HG02885 (cell line): Measurements from ENCODE around the gene HIGD1A.

Experiments used
- ATAC-seq: cut with Tn5 transposase; IDR thresholded peaks from one replicate; pipeline ENCODE4 v1.9.1; 2021; ENCODE audit warnings: mild to moderate bottlenecking; ENCODE audit not compliant: unreplicated experiment, poor library complexity

HIGD1A gene

GRCh38 chr3:42804106-42804830, at the start of gene HIGD1A:
Gene HIGD1A, minus strand, starts transcription at chr3:42804490. Its CDS starts 10,237 bp downstream, at chr3:42794253.
- peak; percentile 99 for ATAC-seq

DNA sequence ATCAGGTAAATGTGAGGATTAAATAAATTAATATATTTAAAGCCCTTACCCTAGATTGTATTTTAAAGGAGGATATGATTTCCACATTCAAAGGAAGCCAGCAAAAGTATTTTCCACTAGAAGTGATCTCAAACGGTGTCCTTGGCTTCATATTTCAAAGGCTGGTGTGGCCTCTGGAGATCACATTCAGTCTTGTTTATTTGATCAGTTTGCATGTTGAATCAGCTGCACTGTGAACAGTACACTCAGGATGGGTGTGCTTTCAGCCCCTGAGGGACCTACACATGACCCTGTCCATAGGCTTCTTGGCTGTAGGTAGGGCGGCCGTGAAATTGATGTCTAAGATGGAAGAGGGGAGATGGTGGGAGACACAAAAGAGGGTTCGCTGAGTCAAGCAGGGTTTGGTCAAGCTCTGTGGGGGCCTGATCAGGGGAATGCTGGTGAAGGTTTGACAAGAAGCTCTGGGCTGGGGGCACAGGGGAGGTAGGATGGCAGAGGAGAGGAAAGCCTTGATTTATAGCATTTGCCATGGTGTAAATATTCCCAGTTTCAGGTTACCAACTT, 49.5 kb upstream of the HIGD1A start:
- no peak for ATAC-seq

DNA sequence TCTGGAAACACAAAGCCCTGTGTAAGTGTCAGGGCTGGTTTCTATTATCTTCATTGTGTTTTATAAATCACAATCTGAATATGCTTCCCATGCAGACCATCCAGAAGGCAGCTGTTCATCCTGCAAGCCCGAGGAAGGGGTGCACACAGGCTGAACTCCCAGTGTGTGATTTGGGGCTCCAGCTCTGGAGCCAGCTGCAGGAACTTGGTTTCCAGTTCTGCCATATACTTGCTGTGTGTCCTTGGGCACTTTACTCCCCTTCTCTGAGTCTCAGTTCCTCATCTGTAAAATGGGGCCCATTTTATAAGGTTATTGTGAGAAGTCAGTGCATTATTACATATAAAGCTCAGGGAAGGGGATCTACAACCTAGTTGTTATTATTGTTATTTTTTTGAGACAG, 48.8 kb upstream of the HIGD1A start:
- ATAC-seq, result no peak

DNA sequence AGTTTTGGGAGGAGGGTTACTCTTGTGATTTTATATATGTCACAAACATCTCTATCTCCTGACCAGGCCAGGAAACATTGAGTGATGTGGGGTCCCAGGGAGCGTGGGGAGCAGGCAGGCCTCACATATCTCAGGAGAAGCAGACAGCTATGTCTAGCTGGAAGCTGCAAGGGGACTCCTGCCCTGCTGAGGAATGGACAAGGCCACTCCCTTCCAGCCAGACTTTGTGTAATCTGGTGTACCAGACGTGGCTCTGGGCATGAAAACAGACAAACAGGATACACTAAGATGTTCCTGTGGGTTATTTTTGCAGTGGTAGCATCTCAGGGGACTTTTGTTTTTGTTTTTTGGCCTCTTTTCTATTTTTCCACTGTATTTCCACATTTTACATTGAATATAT, 48.2 kb upstream of the HIGD1A start:
- ATAC-seq, result no peak

- ATAC-seq, result no peak
Observed at GRCh38 chr3:42851228-42851834, 47.0 kb upstream of the HIGD1A start.

DNA sequence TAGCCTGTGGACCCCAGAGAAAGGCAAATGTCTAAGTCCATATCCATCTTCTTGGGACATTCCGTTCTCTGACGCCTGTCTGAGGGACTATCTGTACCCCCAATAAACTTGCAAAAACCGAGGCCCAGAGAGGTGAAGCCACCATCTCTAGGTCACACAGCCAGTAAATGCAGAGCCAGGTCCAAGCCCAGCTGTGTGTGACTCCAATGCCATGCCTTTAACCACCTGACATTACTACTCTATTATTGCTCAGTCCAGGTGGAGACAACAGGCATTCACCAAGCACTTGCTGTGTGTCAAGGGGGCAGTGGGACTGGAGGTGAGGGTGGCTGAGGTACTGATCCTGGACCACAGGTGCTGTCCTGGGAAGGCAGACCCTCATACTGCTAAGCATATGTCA, 46.0 kb upstream of the HIGD1A start:
- no peak for ATAC-seq

DNA sequence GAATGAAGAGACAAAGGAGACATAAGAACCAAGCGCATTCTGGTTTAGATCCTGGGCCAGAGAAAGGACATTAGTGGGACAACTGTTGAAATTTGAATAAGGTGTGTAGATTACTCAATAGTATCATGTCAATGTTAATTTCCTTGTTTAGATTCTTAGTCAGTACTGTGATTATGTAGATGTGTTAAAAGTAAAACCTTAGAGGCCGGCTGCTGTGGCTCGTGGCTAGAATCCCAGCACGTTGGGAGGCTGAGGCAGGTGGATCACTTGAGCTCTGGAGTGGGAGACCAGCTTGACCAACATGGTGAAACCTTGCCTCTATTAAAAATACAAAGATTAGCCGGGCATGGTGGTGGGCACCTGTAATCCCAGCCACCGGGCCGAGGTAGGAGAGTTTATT, 44.7 kb upstream of the HIGD1A start:
- no peak for ATAC-seq

DNA sequence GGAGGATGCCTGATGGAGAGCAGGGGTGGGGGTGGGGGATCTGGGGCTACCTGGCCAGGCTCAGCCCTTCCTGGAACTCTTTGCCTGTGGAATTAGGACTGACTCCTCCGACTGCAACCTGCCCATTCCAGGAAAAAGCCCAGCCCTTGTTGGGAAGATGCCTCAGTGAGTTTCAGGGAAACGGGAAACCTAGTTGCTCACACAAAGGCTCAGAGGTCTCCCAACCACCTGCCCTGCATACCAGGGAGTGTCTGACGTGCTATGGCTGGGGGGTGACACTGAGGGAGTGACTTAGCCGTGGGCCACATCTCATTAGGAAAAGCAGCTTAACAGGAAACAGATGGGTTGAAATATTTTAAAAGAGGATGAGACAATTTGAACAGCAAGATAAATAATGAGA, 43.4 kb upstream of the HIGD1A start:
- ATAC-seq, result no peak

DNA sequence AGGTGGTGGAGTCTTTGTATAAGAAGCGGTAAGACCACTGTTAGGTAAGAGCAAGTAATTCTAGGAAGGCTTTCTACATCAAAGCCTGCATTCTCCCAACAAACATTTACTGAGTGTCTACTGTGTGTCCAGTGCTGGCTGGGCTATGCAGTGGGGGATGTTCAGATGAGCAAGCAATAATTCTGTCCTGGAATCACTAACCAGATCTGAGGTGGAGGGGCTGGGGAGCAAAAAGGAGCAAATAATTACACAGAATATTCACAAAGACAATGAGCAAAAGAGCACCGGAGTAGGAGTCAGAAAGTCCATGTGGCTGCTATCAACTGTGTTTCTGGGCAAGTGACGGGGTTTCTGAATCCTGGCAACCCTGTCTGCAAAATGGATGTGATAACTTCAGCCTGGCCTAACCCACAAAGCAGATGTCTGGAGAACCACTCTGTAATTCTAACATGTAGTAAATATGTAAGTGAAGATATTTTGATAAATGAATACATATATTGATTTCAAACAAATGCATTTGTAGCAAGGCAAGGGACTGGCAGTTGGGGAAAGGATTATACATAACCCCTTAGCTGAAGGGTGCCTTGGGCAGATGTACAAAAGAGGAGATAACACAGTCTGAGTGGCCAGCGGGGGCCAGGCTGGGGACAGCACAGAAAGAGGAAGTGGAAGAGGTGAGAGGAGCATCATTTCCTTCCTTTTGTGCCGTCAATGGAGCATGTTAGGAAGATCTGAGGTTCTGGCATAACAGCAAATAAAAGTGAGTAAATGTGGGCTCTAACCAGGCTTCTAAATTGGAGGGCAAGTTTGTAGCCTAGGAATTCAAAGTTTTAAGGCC, 42.6 kb upstream of the HIGD1A start:
- ATAC-seq, result peak; percentile 84

DNA sequence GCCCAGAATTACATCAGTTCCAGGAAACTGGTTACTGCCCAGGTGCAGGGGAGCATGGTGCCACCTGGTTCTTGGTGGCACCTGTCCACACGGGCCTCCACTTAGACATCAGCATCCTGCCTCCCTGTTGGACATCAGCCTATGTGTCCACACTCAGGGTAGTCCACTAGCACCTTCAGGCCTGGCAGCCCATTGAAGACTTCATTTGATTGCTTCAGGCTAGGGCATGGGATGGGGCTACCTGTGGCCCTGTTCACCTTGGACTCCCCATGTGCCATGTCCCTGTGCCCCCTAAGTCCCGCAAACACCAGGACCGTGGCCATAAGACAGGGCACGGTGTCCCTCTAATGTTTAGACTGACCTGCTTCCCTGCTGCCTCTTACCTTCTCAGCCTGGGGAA, 40.5 kb upstream of the HIGD1A start:
- ATAC-seq, result no peak

DNA sequence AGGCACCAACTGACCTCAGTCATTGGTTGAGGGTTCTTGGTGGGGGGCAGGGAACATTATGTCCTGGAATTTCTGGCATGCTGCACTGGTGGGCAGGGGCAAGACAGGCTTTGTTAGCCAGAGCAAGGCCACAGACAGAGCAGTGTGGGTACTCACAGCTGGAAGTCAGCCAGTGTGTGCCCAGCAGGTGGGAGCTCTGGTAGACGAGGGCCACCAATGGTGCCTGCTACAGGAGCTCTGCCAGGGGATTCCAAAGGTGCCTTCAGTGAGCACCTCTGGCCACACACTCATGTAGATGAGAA, 40.1 kb upstream of the HIGD1A start:
- no peak for ATAC-seq

DNA sequence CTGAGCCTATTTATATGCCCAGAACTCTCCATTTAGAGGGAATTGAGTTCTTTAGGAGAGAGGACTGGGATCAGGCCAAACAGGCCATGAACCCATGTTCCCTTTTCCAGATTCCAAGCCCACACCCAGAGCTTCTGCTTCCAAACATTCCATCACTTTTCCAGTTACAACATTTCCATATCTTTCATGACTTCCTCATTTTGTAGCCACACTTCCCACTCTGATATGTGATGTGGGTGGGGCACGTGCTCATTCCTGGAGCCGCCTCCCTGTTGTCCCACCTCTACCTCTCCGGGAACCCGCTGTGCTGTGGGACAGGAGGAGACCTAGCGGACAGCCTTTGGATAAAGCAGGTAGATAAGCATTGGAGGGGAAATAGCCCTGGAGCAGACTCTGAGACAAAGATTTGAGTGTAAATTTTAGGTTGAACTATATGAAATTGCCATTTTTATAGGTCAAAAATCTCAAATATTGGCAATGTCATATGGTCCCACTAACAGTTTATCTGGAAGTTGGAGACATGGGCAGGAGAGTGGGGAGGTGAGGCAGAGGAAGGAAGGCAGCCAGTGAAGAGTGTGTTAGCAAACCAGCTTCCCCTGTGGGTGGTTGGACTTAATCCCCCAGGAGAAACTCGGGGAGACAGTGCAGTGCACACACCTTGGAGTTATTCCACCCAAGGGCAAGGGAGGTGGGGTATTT, 39.6 kb upstream of the HIGD1A start:
- no peak for ATAC-seq

DNA sequence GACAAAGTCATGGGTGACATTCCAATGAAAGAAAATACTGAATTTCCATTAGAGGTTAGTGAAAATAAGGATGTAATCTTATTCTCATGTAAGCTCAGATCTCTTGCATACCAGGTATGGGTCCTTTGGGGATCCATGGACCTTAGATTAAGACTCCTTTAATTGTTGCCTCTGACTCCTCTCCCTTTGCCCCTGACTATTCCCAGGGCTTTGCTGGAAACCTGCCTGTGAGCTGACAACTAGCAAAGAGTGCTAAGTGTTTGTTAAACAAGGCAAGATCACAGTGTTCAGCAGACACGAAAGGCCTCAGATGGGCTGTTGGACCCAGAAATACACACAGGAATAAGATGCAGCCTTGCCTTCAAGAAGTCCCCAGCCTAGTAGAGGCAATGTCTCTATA, 37.0 kb upstream of the HIGD1A start:
- ATAC-seq, result no peak

- ATAC-seq, result peak; percentile 99
Observed at GRCh38 chr3:42839616-42840015, 35.3 kb upstream of the HIGD1A start.

- ATAC-seq, result no peak
Observed at GRCh38 chr3:42838571-42838970, 34.3 kb upstream of the HIGD1A start.

DNA sequence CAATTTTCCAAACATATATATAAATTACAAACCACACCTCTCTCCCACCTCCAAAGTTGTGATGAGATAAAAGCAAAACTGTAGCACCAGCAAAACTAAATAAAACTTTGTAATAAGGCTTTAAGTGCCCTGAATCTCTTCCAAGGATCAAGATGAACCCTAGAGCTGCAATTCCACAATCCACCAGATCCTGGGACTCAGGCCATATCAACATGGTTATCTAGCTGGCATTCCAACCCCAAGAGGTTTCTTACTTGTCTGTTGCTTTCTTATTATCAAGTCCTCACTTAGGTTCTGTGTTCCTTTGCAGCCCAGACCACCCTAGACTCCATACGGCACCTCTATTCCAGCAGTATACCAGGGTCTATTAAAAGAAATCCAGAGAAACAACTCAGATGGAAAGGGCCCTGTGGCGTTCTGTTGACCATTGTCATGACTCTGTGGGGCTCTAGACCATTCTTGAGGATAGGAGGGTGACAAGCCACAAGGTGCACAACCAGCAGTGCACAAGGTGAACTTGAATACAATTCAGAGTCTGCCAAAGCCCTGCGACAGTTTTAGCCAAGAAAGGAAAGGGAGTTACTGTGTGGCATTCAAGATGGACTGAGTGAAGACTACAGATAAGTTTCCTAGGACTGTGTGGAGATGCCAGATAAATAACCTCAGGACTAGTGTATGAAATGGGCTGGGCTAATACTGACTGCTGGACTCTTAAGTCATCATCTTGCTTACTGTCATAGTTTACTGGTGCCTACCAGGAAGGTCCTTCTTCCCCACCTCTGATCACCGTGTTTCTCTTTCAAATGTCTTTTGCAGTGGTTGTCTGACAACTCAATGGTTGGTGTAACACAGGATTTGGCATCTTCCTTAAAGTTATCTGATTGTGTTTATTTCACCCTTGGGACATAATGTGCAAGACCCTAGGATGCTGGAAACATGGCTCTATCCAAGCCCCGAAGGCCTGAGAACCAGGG, 32.1 kb upstream of the HIGD1A start:
- ATAC-seq, result no peak

GRCh38 chr3:42831321-42831713, 27.0 kb upstream of the HIGD1A start:
- no peak for ATAC-seq

DNA sequence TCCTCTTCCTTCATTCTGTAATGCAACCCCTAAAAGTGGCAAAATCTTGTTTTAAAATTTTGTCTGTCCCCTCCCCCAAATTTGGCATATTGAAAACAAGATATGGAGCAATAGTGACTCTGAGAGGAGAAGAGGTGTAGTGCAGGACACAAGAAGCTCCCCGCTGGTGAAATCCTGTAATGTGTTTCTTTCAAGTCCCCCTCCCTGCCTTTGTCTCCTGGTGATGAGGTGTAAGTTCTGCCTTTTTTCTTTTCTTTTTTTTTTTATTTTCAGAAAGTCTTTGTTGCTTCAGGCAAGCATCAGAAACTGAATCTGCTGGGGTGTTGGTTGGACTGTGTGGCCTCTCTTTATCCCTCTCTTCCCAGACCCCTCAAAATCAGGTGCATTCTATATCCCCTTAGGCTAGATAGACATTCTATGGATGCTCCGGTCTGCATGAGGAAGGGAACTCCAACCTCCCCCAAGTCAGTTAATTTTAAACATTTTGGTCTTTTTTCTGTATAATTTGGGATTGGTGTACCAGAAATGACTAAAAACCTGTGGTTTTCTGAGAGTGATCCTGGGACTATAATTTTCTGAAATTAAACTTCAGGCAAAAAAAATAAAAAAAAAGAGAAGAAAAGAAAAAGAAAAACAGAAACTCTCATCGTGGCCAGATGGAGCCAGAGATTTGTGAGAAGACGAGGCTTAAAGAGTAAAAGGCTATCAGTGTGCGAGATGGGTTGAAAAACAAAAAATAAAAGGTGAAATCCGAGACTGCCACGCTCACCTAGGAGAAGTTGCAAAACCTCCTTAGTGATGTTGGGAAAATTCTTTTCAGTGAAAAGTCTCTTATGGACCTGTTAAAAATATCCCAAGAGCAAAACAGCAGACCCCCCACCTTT, 26.4 kb upstream of the HIGD1A start:
- ATAC-seq, result no peak
